ENCODE results near the gene PIP5K1B.

The PIP5K1B gene

DNA sequence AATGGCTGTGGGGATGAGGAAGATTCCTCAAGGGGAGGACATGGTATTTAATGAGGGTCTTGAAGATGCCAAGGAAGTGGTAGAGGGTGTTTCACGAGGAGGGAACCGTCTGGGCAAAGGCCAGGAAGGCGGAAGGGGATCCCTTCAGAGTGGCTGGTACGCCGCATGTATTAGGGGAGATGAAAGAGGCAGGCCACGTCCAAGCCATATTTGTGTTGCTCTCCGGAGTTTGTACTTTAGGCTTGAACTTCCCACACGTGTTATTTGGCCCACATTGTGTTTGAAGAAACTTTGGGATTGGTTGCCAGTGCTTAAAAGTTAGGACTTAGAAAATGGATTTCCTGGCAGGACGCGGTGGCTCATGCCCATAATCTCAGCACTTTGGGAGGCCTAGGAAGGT, 331.8 kb downstream of the PIP5K1B start:
- H3K4me3 ChIP-seq (ENCODE audit: control insufficient read depth, low read depth, low read length): peak overlapping the region; percentile 97
- DNase-seq (ENCODE audit: low read depth): peak; percentile 5
- TF ChIP-seq, protein P1, sequence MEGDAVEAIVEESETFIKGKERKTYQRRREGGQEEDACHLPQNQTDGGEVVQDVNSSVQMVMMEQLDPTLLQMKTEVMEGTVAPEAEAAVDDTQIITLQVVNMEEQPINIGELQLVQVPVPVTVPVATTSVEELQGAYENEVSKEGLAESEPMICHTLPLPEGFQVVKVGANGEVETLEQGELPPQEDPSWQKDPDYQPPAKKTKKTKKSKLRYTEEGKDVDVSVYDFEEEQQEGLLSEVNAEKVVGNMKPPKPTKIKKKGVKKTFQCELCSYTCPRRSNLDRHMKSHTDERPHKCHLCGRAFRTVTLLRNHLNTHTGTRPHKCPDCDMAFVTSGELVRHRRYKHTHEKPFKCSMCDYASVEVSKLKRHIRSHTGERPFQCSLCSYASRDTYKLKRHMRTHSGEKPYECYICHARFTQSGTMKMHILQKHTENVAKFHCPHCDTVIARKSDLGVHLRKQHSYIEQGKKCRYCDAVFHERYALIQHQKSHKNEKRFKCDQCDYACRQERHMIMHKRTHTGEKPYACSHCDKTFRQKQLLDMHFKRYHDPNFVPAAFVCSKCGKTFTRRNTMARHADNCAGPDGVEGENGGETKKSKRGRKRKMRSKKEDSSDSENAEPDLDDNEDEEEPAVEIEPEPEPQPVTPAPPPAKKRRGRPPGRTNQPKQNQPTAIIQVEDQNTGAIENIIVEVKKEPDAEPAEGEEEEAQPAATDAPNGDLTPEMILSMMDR (conservative IDR thresholded peaks at IDR 0.05; ENCODE audit: control insufficient read depth, insufficient read depth, low read depth, low read length): no peak

- TF ChIP-seq, protein P1 (conservative IDR thresholded peaks at IDR 0.05; ENCODE audit: control insufficient read depth, insufficient read depth, low read depth, low read length): no peak
- DNase-seq (ENCODE audit: low read depth): no peak
- no peak overlapping the region for H3K4me3 ChIP-seq (ENCODE audit: control insufficient read depth, low read depth, low read length)
Measured at GRCh38 chr9:69040646-69041045, 335.6 kb downstream of the PIP5K1B start.

DNA sequence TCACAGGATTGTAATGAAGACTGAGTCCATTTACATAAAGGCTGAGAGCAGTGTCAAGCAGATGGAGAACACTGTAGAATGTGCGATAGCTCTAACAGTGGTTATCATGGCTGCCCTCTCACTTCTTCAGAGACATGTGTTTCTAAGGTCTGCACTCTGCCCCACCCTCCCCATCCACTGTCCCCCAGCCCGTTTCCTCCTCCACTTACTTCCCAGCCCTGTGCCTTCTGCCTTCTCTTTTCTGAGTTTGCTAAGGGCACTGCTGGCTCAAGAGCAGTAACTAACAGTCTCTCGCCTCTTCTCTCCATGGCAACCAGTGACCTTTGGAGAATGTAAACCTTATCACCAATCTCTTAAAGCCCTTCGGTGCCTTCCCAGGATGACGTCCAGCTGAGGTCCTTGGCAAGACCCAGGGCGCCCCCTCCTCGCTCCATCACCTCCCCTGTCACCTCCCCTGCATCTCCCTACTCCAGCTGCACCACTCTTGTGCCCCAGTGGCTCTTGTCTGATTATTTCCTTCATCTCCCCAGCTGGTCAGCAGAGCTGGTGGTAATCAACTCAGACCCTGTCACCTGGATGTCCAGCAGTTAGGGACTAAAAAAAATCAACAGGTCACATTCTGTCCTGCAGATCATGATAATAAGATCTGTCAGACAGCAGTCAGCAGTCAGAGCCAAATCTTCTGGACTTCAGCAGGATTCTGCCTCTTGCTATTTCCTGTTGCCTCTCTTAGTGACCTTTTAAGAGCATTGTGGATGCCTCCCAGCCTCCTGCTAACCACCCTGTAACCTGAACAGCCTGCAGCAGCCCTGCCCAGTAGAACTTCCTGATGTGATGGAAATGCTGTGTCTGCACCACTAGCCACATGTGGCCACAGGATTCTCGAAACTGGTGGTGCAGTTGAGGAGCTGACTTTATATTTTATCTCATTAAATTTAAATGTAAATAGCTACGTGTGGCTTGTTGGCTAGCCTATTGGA, 339.5 kb downstream of the PIP5K1B start:
- TF ChIP-seq, protein P1 (conservative IDR thresholded peaks at IDR 0.05; ENCODE audit: control insufficient read depth, insufficient read depth, low read depth, low read length): no peak
- no peak overlapping the region for H3K4me3 ChIP-seq (ENCODE audit: control insufficient read depth, low read depth, low read length)
- peak; percentile 34 for DNase-seq (ENCODE audit: low read depth)

DNA sequence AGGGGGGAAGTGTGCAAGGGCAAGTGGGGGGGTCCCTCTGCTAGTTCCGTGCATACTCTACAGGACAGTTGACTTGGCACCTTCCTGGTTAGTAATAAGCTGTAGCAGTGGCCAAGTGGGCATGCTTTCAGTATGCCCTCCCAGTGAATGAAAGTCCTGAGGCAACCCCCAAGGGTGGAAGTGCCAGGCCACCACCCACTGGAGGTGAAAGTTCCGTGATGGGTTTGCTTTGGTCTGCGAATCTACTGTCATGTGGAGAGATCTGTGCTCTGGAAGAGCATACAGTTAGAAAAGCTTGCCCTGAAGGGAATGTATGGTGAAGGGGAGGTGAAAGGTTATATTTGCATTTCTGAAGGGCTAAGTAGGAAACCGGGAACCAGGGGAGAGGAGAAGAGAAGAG, 340.8 kb downstream of the PIP5K1B start:
- DNase-seq (ENCODE audit: low read depth): no peak

DNA sequence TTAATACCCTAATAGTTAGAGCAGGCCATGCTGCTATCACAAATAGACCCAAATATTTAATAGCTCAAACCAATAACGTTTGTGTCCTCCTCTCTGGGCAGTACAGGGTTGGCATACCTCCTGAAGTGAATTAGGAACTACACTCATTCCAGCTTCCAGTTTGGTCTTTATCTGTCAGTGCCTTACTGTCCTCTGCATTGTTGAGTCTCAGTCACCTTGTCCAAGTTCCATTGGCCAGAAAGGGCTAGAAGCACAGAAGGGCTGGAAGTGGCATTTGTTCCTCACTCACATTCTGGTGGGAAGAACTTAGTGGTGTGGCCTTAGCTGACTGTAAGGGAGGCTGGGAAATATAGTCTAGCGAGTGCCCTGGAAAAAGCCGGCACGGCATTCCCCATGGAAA, 341.7 kb downstream of the PIP5K1B start:
- no peak for DNase-seq (ENCODE audit: low read depth)
- no peak overlapping the region for H3K4me3 ChIP-seq (ENCODE audit: control insufficient read depth, low read depth, low read length)
- TF ChIP-seq, protein P1 (conservative IDR thresholded peaks at IDR 0.05; ENCODE audit: control insufficient read depth, insufficient read depth, low read depth, low read length): no peak

More for the DNA sequence above, 340.8 kb downstream of the PIP5K1B start:
- H3K4me3 ChIP-seq (ENCODE audit: control insufficient read depth, low read depth, low read length): no peak overlapping the region
- TF ChIP-seq, protein P1 (conservative IDR thresholded peaks at IDR 0.05; ENCODE audit: control insufficient read depth, insufficient read depth, low read depth, low read length): no peak

GRCh38 chr9:69047371-69047770, 342.3 kb downstream of the PIP5K1B start:
- DNase-seq (ENCODE audit: low read depth): no peak
- TF ChIP-seq, protein P1 (conservative IDR thresholded peaks at IDR 0.05; ENCODE audit: control insufficient read depth, insufficient read depth, low read depth, low read length): no peak

More at GRCh38 chr9:69047371-69047770, 342.3 kb downstream of the PIP5K1B start:
- H3K4me3 ChIP-seq (ENCODE audit: control insufficient read depth, low read depth, low read length): no peak overlapping the region

All from fibroblast of mammary gland (primary cell).